NB4 (cell line): Measurements from ENCODE around the gene FAM174A.

Experiments
- MYC ChIP-seq: IDR thresholded peaks from 2 replicates; pipeline ENCODE4 v1.6.1; 2011; ENCODE audit warnings: low read depth, low read length
- POLR2A ChIP-seq: IDR thresholded peaks from 2 replicates; pipeline ENCODE4 v1.6.1; 2011; ENCODE audit warnings: mild to moderate bottlenecking; ENCODE audit not compliant: insufficient read length; ENCODE audit errors: extremely low read depth
- TF ChIP-seq, protein P1 (sequence below): IDR thresholded peaks from one replicate; pipeline ENCODE4 v1.5.1; 2012; ENCODE audit warnings: low read depth, low read length

DNA sequence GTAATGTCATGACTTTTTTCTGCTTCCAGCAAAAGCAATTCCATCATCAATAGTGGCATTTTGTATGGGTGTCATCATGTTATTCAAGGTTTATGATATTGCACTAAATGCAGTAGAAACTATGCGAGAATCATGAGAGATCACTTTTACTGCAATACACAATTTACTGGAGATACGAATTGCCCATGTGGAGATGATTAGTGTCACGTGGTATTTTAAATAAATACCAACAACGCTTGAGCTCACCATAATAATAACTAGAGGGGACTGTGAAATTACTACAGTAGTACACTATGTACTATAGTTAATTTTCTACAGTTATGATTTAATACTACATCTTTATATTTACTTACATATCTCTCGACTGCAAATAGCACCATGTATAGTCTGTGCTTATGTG, 49.7 kb downstream of the FAM174A start:
- TF ChIP-seq, protein P1, sequence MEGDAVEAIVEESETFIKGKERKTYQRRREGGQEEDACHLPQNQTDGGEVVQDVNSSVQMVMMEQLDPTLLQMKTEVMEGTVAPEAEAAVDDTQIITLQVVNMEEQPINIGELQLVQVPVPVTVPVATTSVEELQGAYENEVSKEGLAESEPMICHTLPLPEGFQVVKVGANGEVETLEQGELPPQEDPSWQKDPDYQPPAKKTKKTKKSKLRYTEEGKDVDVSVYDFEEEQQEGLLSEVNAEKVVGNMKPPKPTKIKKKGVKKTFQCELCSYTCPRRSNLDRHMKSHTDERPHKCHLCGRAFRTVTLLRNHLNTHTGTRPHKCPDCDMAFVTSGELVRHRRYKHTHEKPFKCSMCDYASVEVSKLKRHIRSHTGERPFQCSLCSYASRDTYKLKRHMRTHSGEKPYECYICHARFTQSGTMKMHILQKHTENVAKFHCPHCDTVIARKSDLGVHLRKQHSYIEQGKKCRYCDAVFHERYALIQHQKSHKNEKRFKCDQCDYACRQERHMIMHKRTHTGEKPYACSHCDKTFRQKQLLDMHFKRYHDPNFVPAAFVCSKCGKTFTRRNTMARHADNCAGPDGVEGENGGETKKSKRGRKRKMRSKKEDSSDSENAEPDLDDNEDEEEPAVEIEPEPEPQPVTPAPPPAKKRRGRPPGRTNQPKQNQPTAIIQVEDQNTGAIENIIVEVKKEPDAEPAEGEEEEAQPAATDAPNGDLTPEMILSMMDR = no peak
- TF ChIP-seq MYC = no peak
- no peak for TF ChIP-seq POLR2A
